ENCODE data around the gene CERS5.

DNA sequence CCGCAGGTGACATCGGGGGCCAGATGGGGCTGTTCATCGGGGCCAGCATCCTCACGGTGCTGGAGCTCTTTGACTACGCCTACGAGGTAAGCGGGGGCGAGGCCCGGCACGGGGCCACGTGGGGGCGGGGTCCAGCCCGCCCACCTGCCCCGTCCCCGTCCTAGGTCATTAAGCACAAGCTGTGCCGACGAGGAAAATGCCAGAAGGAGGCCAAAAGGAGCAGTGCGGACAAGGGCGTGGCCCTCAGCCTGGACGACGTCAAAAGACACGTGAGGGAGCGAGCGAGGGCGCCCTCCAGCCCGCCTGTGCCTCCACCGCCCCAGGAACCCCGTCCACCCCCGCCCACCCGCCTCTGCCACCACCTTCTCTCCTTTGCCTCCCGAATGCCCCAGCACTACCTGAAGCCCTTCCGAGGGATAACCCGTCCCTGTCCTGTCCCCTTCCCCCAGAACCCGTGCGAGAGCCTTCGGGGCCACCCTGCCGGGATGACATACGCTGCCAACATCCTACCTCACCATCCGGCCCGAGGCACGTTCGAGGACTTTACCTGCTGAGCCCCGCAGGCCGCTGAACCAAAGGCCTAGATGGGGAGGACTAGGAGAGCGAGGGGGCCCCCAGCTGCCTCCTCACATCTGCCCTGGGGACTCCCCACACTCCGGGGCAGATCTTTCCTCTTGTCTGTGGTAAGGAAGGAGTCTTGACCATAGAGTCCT is 85.9 kb downstream of the CERS5 start:
- TF ChIP-seq POLR2A (IDR thresholded peaks at IDR 0.05; ENCODE audit: low read length) (no peak), GATA1 (IDR thresholded peaks at IDR 0.05; ENCODE audit: low read depth, low read length) (no peak)
